Measurements from ENCODE around the gene LAMB1.

DNA sequence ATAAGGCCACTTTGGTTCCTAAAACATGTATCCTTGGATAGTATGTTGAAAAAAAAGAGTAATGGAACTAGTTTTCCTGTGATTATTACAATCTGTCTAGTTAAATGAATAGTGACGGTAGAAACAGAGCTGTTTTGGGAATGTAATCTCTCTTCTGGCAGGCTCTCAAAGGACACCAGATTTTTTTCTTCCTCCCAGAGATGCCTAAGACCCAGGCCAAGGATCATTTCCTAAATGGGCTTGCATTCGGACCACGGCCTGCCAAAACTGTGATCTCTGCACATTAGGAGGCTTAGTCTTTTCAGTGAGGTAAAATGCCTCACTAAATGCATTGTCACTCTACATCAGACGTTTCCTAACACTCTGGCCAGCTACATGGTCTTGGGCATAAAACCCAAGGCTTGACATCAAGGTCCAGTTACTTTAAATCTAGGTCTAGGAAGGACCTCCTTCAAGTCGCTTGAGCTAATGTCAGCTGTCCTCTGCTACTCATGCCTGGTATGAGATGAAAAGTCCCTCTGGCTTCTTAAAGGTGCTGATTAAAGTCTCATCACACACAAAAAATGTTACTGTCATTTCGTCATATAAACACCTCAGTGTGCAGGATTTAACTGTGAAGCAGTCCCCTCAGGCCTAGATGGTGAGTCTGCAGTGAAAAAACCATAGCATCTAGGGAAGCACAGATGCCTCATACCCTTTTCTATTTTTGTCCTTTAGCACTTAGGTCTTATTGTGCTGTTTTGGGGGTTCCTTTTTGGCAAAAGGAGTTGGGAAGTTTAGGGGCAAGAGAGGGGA lies 64.3 kb downstream of the LAMB1 start:
- TF ChIP-seq, protein P1, sequence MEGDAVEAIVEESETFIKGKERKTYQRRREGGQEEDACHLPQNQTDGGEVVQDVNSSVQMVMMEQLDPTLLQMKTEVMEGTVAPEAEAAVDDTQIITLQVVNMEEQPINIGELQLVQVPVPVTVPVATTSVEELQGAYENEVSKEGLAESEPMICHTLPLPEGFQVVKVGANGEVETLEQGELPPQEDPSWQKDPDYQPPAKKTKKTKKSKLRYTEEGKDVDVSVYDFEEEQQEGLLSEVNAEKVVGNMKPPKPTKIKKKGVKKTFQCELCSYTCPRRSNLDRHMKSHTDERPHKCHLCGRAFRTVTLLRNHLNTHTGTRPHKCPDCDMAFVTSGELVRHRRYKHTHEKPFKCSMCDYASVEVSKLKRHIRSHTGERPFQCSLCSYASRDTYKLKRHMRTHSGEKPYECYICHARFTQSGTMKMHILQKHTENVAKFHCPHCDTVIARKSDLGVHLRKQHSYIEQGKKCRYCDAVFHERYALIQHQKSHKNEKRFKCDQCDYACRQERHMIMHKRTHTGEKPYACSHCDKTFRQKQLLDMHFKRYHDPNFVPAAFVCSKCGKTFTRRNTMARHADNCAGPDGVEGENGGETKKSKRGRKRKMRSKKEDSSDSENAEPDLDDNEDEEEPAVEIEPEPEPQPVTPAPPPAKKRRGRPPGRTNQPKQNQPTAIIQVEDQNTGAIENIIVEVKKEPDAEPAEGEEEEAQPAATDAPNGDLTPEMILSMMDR (IDR thresholded peaks at IDR 0.05; ENCODE audit: low read depth, low read length), result no peak
- no peak for TF ChIP-seq EZH2phosphoT487 (IDR thresholded peaks at IDR 0.05; ENCODE audit: low read depth)

All from OCI-LY3 (cell line).